ENCODE results near the gene GARRE1.

GARRE1 gene

GRCh38 chr19:34222386-34222785, 32.0 kb upstream of the GARRE1 start:
- no peak overlapping the region for H4K91ac ChIP-seq (ENCODE audit: low read depth, low read length, poor library complexity)
- H3K4ac ChIP-seq (ENCODE audit: low read length): no peak overlapping the region
- H3K4me3 ChIP-seq (ENCODE audit: low read length in 2 of 2): no peak overlapping the region
- no peak overlapping the region for H2BK120ac ChIP-seq (ENCODE audit: low read depth, low read length)
- H3K4me2 ChIP-seq (ENCODE audit: insufficient read depth, low read length, poor library complexity, severe bottlenecking): no peak overlapping the region
- H2AFZ ChIP-seq (ENCODE audit: low read length): no peak overlapping the region
- H3K27ac ChIP-seq (replicated peaks; ENCODE audit: low read length): no peak overlapping the region
- H3K4me1 ChIP-seq (ENCODE audit: control insufficient read depth in 2 of 2, insufficient read depth in 1 of 2, low read depth in 1 of 2, low read length in 2 of 2): no peaks in the 10 kb centered on the region
- no peak overlapping the region for H3K23ac ChIP-seq (ENCODE audit: low read depth, low read length, poor library complexity)
- no peaks in the 10 kb centered on the region for H3K79me1 ChIP-seq (ENCODE audit: low read depth, low read length)
- H3K14ac ChIP-seq (ENCODE audit: low read length): no peak overlapping the region
- no peak overlapping the region for H2BK15ac ChIP-seq (ENCODE audit: low read length)
- H2BK5ac ChIP-seq (ENCODE audit: low read length): no peak overlapping the region
- no peak overlapping the region for H2AK5ac ChIP-seq (ENCODE audit: low read depth, low read length)
- WGBS, 2 donors (ENCODE audit: extremely low coverage in 2 of 2, insufficient read length in 2 of 2, insufficient replicate concordance in 1 of 2): no CpG with 5 or more reads among the region's 1 CpG
- H4K8ac ChIP-seq (ENCODE audit: low read depth, low read length): no peak overlapping the region
- H3K9me3 ChIP-seq (replicated peaks in 1 of 2; ENCODE audit: control insufficient read depth in 2 of 2, insufficient read depth in 1 of 2, low read depth in 1 of 2, low read length in 2 of 2): no peaks in the 10 kb centered on the region
- no peak overlapping the region for H2BK12ac ChIP-seq (ENCODE audit: low read length)
- H3K27me3 ChIP-seq (ENCODE audit: control insufficient read depth in 3 of 3, insufficient read depth in 3 of 3, low read depth in 1 of 3, low read length in 3 of 3): no peaks in the 10 kb centered on the region
- H3K9ac ChIP-seq (ENCODE audit: low read depth, low read length, poor library complexity): no peak overlapping the region
- no peak for DNase-seq (ENCODE audit: low spot score)
- H3K36me3 ChIP-seq (replicated peaks in 1 of 2; ENCODE audit: control insufficient read depth in 2 of 2, insufficient read depth in 2 of 2, low read length in 2 of 2): peaks cover 45 to 99% of the 10 kb centered on the region in 2 donors
- no peak overlapping the region for H3K18ac ChIP-seq (ENCODE audit: low read length)

- Histone ChIP-seq H3K18ac (ENCODE audit: low read length) (no peak overlapping the region), H3K36me3 (replicated peaks in 1 of 2; ENCODE audit: control insufficient read depth in 2 of 2, insufficient read depth in 2 of 2, low read length in 2 of 2) (peaks cover 47 to 99% of the 10 kb centered on the region in 2 donors), H2AFZ (ENCODE audit: low read length) (no peak overlapping the region), H3K4me2 (ENCODE audit: insufficient read depth, low read length, poor library complexity, severe bottlenecking) (no peak overlapping the region), H2BK5ac (ENCODE audit: low read length) (no peak overlapping the region), H3K23ac (ENCODE audit: low read depth, low read length, poor library complexity) (no peak overlapping the region), H3K4ac (ENCODE audit: low read length) (no peak overlapping the region), H2AK5ac (ENCODE audit: low read depth, low read length) (no peak overlapping the region), H3K27me3 (ENCODE audit: control insufficient read depth in 3 of 3, insufficient read depth in 3 of 3, low read depth in 1 of 3, low read length in 3 of 3) (no peaks in the 10 kb centered on the region), H4K8ac (ENCODE audit: low read depth, low read length) (no peak overlapping the region), H3K9ac (ENCODE audit: low read depth, low read length, poor library complexity) (no peak overlapping the region), H4K91ac (ENCODE audit: low read depth, low read length, poor library complexity) (no peak overlapping the region), H3K27ac (replicated peaks; ENCODE audit: low read length) (no peak overlapping the region), H2BK12ac (ENCODE audit: low read length) (no peak overlapping the region), H3K14ac (ENCODE audit: low read length) (no peak overlapping the region), H3K4me1 (ENCODE audit: control insufficient read depth in 2 of 2, insufficient read depth in 1 of 2, low read depth in 1 of 2, low read length in 2 of 2) (no peaks in the 10 kb centered on the region), H2BK120ac (ENCODE audit: low read depth, low read length) (no peak overlapping the region), H2BK15ac (ENCODE audit: low read length) (no peak overlapping the region), H3K9me3 (replicated peaks in 1 of 2; ENCODE audit: control insufficient read depth in 2 of 2, insufficient read depth in 1 of 2, low read depth in 1 of 2, low read length in 2 of 2) (no peaks in the 10 kb centered on the region), H3K4me3 (ENCODE audit: low read length in 2 of 2) (no peak overlapping the region), H3K79me1 (ENCODE audit: low read depth, low read length) (no peaks in the 10 kb centered on the region)
- no peak for DNase-seq (ENCODE audit: low spot score)
- WGBS, 2 donors (ENCODE audit: extremely low coverage in 2 of 2, insufficient read length in 2 of 2, insufficient replicate concordance in 1 of 2): no CpG with 5 or more reads among the region's 2 CpGs
Observed at GRCh38 chr19:34224996-34225658, 29.2 kb upstream of the GARRE1 start.

- H4K8ac ChIP-seq (ENCODE audit: low read depth, low read length): no peak overlapping the region
- H2BK12ac ChIP-seq (ENCODE audit: low read length): no peak overlapping the region
- H3K27me3 ChIP-seq (ENCODE audit: control insufficient read depth in 3 of 3, insufficient read depth in 3 of 3, low read depth in 1 of 3, low read length in 3 of 3): no peaks in the 10 kb centered on the region
- no peak overlapping the region for H3K18ac ChIP-seq (ENCODE audit: low read length)
- no peaks in the 10 kb centered on the region for H3K79me1 ChIP-seq (ENCODE audit: low read depth, low read length)
- no peak overlapping the region for H4K91ac ChIP-seq (ENCODE audit: low read depth, low read length, poor library complexity)
- no peak overlapping the region for H2AFZ ChIP-seq (ENCODE audit: low read length)
- H2BK15ac ChIP-seq (ENCODE audit: low read length): no peak overlapping the region
- H3K4me2 ChIP-seq (ENCODE audit: insufficient read depth, low read length, poor library complexity, severe bottlenecking): no peak overlapping the region
- no peaks in the 10 kb centered on the region for H3K9me3 ChIP-seq (replicated peaks in 1 of 2; ENCODE audit: control insufficient read depth in 2 of 2, insufficient read depth in 1 of 2, low read depth in 1 of 2, low read length in 2 of 2)
- H3K23ac ChIP-seq (ENCODE audit: low read depth, low read length, poor library complexity): no peak overlapping the region
- no peak overlapping the region for H2BK120ac ChIP-seq (ENCODE audit: low read depth, low read length)
- no peak overlapping the region for H3K14ac ChIP-seq (ENCODE audit: low read length)
- H3K4me1 ChIP-seq (ENCODE audit: control insufficient read depth in 2 of 2, insufficient read depth in 1 of 2, low read depth in 1 of 2, low read length in 2 of 2): no peaks in the 10 kb centered on the region
- H3K4me3 ChIP-seq (ENCODE audit: low read length in 2 of 2): no peak overlapping the region
- no peak overlapping the region for H2BK5ac ChIP-seq (ENCODE audit: low read length)
- DNase-seq (ENCODE audit: low spot score): no peak
- no peak overlapping the region for H3K27ac ChIP-seq (replicated peaks; ENCODE audit: low read length)
- no peak overlapping the region for H2AK5ac ChIP-seq (ENCODE audit: low read depth, low read length)
- H3K9ac ChIP-seq (ENCODE audit: low read depth, low read length, poor library complexity): no peak overlapping the region
- H3K36me3 ChIP-seq (replicated peaks in 1 of 2; ENCODE audit: control insufficient read depth in 2 of 2, insufficient read depth in 2 of 2, low read length in 2 of 2): peaks cover 46 to 99% of the 10 kb centered on the region in 2 donors
- H3K4ac ChIP-seq (ENCODE audit: low read length): no peak overlapping the region
Observed at GRCh38 chr19:34225659-34226015, 28.7 kb upstream of the GARRE1 start.

GRCh38 chr19:34226036-34226435, 28.3 kb upstream of the GARRE1 start:
- Histone ChIP-seq H2BK15ac (ENCODE audit: low read length) (no peak overlapping the region), H2BK12ac (ENCODE audit: low read length) (no peak overlapping the region), H3K9me3 (replicated peaks in 1 of 2; ENCODE audit: control insufficient read depth in 2 of 2, insufficient read depth in 1 of 2, low read depth in 1 of 2, low read length in 2 of 2) (no peaks in the 10 kb centered on the region), H3K9ac (ENCODE audit: low read depth, low read length, poor library complexity) (no peak overlapping the region), H3K14ac (ENCODE audit: low read length) (no peak overlapping the region), H3K4me1 (ENCODE audit: control insufficient read depth in 2 of 2, insufficient read depth in 1 of 2, low read depth in 1 of 2, low read length in 2 of 2) (no peaks in the 10 kb centered on the region), H3K4ac (ENCODE audit: low read length) (no peak overlapping the region), H3K18ac (ENCODE audit: low read length) (no peak overlapping the region), H2BK120ac (ENCODE audit: low read depth, low read length) (no peak overlapping the region), H2AK5ac (ENCODE audit: low read depth, low read length) (no peak overlapping the region), H2BK5ac (ENCODE audit: low read length) (no peak overlapping the region), H3K4me2 (ENCODE audit: insufficient read depth, low read length, poor library complexity, severe bottlenecking) (no peak overlapping the region), H3K23ac (ENCODE audit: low read depth, low read length, poor library complexity) (no peak overlapping the region), H4K91ac (ENCODE audit: low read depth, low read length, poor library complexity) (no peak overlapping the region), H3K27ac (replicated peaks; ENCODE audit: low read length) (no peak overlapping the region), H3K4me3 (ENCODE audit: low read length in 2 of 2) (no peak overlapping the region), H2AFZ (ENCODE audit: low read length) (no peak overlapping the region), H3K27me3 (ENCODE audit: control insufficient read depth in 3 of 3, insufficient read depth in 3 of 3, low read depth in 1 of 3, low read length in 3 of 3) (no peaks in the 10 kb centered on the region), H3K36me3 (replicated peaks in 1 of 2; ENCODE audit: control insufficient read depth in 2 of 2, insufficient read depth in 2 of 2, low read length in 2 of 2) (peaks cover 48 to 99% of the 10 kb centered on the region in 2 donors), H4K8ac (ENCODE audit: low read depth, low read length) (no peak overlapping the region), H3K79me1 (ENCODE audit: low read depth, low read length) (no peaks in the 10 kb centered on the region)
- DNase-seq (ENCODE audit: low spot score): no peak
- no CpG with 5 or more reads among the region's 2 CpGs for whole genome bisulfite sequencing, 2 donors (ENCODE audit: extremely low coverage in 2 of 2, insufficient read length in 2 of 2, insufficient replicate concordance in 1 of 2)
